ENCODE results near the gene ENTREP1.

Gene ENTREP1

GRCh38 chr9:69307446-69308205, 17.4 kb upstream of the ENTREP1 start:
- H3K27me3 ChIP-seq (ENCODE audit: insufficient read depth, poor library complexity, severe bottlenecking): no peaks in the 10 kb centered on the region
- TF ChIP-seq POLR2AphosphoS5 (IDR thresholded peaks at IDR 0.05; ENCODE audit: low read depth) (no peak), CTCF (IDR thresholded peaks at IDR 0.05; ENCODE audit: insufficient read depth, low read length) (no peak), SPI1 (IDR thresholded peaks at IDR 0.05; ENCODE audit: borderline replicate concordance, low read depth) (no peak), REST (IDR thresholded peaks at IDR 0.05; ENCODE audit: insufficient replicate concordance, low read depth) (no peak), GABPA (IDR thresholded peaks at IDR 0.05; ENCODE audit: low read depth) (no peak)
- no peak for DNase-seq (ENCODE audit: low read depth in 1 of 2, low spot score in 1 of 2)
- no peak overlapping the region for H3K27ac ChIP-seq (replicated peaks)
- H3K4me3 ChIP-seq (replicated peaks; ENCODE audit: insufficient read depth, low read length): no peak overlapping the region

GRCh38 chr9:69308206-69308931, 16.6 kb upstream of the ENTREP1 start:
- Histone ChIP-seq H3K27me3 (ENCODE audit: insufficient read depth, poor library complexity, severe bottlenecking) (no peaks in the 10 kb centered on the region), H3K27ac (replicated peaks) (no peak overlapping the region), H3K4me3 (replicated peaks; ENCODE audit: insufficient read depth, low read length) (no peak overlapping the region)
- DNase-seq (ENCODE audit: low read depth in 1 of 2, low spot score in 1 of 2): no peak
- TF ChIP-seq POLR2AphosphoS5 (IDR thresholded peaks at IDR 0.05; ENCODE audit: low read depth): no peak
- TF ChIP-seq GABPA (IDR thresholded peaks at IDR 0.05; ENCODE audit: low read depth): no peak
- TF ChIP-seq SPI1 (IDR thresholded peaks at IDR 0.05; ENCODE audit: borderline replicate concordance, low read depth): no peak
- no peak for TF ChIP-seq REST (IDR thresholded peaks at IDR 0.05; ENCODE audit: insufficient replicate concordance, low read depth)
- TF ChIP-seq CTCF (IDR thresholded peaks at IDR 0.05; ENCODE audit: insufficient read depth, low read length): no peak

GRCh38 chr9:69313175-69313574, 11.8 kb upstream of the ENTREP1 start:
- no peaks in the 10 kb centered on the region for H3K27me3 ChIP-seq (ENCODE audit: insufficient read depth, poor library complexity, severe bottlenecking)
- H3K4me3 ChIP-seq (replicated peaks; ENCODE audit: insufficient read depth, low read length): no peak overlapping the region
- H3K27ac ChIP-seq (replicated peaks): no peak overlapping the region
- no peak for DNase-seq (ENCODE audit: low read depth in 1 of 2, low spot score in 1 of 2)
- no peak for TF ChIP-seq REST (IDR thresholded peaks at IDR 0.05; ENCODE audit: insufficient replicate concordance, low read depth)
- TF ChIP-seq SPI1 (IDR thresholded peaks at IDR 0.05; ENCODE audit: borderline replicate concordance, low read depth): no peak
- no peak for TF ChIP-seq CTCF (IDR thresholded peaks at IDR 0.05; ENCODE audit: insufficient read depth, low read length)
- TF ChIP-seq GABPA (IDR thresholded peaks at IDR 0.05; ENCODE audit: low read depth): no peak
- TF ChIP-seq POLR2AphosphoS5 (IDR thresholded peaks at IDR 0.05; ENCODE audit: low read depth): no peak

Measured in HL-60 (cell line).